SK-N-SH (cell line): Measurements from ENCODE around the gene PCNX2. TPM values are rescaled to one million over a fixed set of nuclear protein-coding genes. Genes with fewer than 3 reads are reported as not detected.
"Not testable (repeated sequence)": the region's sequence is repeated elsewhere in the genome, so short reads cannot be mapped to it uniquely, and the experiment has no call there.

ENCODE experiments used
- CTCF ChIA-PET: fragments of 300-600, 350-600 bp; formaldehyde crosslinking; extraction: SDS; loops from one replicate; lab custom pipeline; 2021; lab: Yijun Ruan, JAX
- POLR2A ChIA-PET: fragments of 350-600 bp; sonication (Branson Sonifier 250); formaldehyde crosslinking; extraction: SDS; loops from one replicate; lab custom pipeline; 2020; ENCODE audit warnings: antibody characterized with exemption, inconsistent platforms; lab: Yijun Ruan, JAX
- DNase-seq: peaks from one replicate; pipeline ENCODE4 v3.0.0; 2012
- H2AFZ ChIP-seq: fragments of 200-600 bp; sonication (generic); 2 replicates; pipeline ENCODE4 v1.8.1; 2016; ENCODE audit warnings: antibody characterized with exemption, mild to moderate bottlenecking, low read depth
- H3F3A ChIP-seq: fragments of 200-600 bp; sonication (generic); replicated peaks from 2 replicates; pipeline ENCODE3; 2016; ENCODE audit warnings: antibody characterized with exemption, mild to moderate bottlenecking; ENCODE audit not compliant: insufficient read depth
- H3K27ac ChIP-seq, 2 experiments: fragments of 200-500 bp in 1 of 2; fragments of 200-600 bp in 1 of 2; sonication (Bioruptor generic) in 1 of 2; sonication (generic), shearing (Covaris generic) in 1 of 2; 2 replicates each; pipeline versions ENCODE4 v1.5.1 to v1.6.1; 2014 to 2016; ENCODE audit warnings: low read depth in 2 of 2, inconsistent platforms in 1 of 2, low read length in 1 of 2, mild to moderate bottlenecking in 1 of 2, mixed read lengths in 1 of 2
- H3K27me3 ChIP-seq: fragments of 200-600 bp; sonication (generic), shearing (Covaris generic); 2 replicates; pipeline ENCODE4 v1.6.1; 2016; ENCODE audit warnings: mixed run types; ENCODE audit not compliant: insufficient read depth
- H3K36me3 ChIP-seq, 2 experiments: fragments of 200-500 bp in 1 of 2; fragments of 200-600 bp in 1 of 2; sonication (Bioruptor generic) in 1 of 2; sonication (generic) in 1 of 2; replicated peaks in 1 of 2; 2 replicates each; pipeline versions ENCODE3 to v1.5.1; 2014 to 2016; ENCODE audit warnings: low read length in 1 of 2, mild to moderate bottlenecking in 1 of 2; ENCODE audit not compliant: insufficient read depth in 2 of 2, control insufficient read depth in 1 of 2
- H3K4me1 ChIP-seq, 2 experiments: fragments of 200-500 bp in 1 of 2; fragments of 200-600 bp in 1 of 2; sonication (Bioruptor generic) in 1 of 2; sonication (generic), shearing (Covaris generic) in 1 of 2; 2 replicates each; pipeline versions ENCODE4 v1.5.1 to v1.6.1; 2014 to 2016; ENCODE audit warnings: low read depth in 1 of 2, low read length in 1 of 2, mixed run types in 1 of 2; ENCODE audit not compliant: insufficient read depth in 2 of 2, control insufficient read depth in 1 of 2
- H3K4me2 ChIP-seq: fragments of 200-600 bp; sonication (generic), shearing (Covaris generic); 2 replicates; pipeline ENCODE4 v1.6.1; 2017; ENCODE audit warnings: mixed run types
- H3K4me3 ChIP-seq, 2 experiments: fragments of 200-500 bp in 1 of 2; fragments of 200-600 bp in 1 of 2; sonication (Bioruptor generic) in 1 of 2; sonication (generic), shearing (Covaris generic) in 1 of 2; 2 replicates each; pipeline versions ENCODE4 v1.5.1 to v1.8.1; 2014 to 2016; ENCODE audit warnings: low read depth in 2 of 2, inconsistent platforms in 1 of 2, low read length in 1 of 2, mild to moderate bottlenecking in 1 of 2, mixed read lengths in 1 of 2, moderate library complexity in 1 of 2
- H3K79me2 ChIP-seq: fragments of 200-600 bp; sonication (generic); 2 replicates; pipeline ENCODE4 v1.8.1; 2017; ENCODE audit warnings: mild to moderate bottlenecking; ENCODE audit not compliant: insufficient read depth
- H3K9ac ChIP-seq: fragments of 200-600 bp; sonication (generic); 2 replicates; pipeline ENCODE4 v1.6.1; 2017; ENCODE audit warnings: mixed run types
- H3K9me2 ChIP-seq: fragments of 200-600 bp; sonication (generic); 2 replicates; pipeline ENCODE4 v1.6.1; 2017; ENCODE audit warnings: mixed run types
- H3K9me3 ChIP-seq: fragments of 200-600 bp; sonication (generic); 2 replicates; pipeline ENCODE4 v1.6.1; 2017; ENCODE audit warnings: mixed run types, mild to moderate bottlenecking, moderate library complexity
- H4K20me1 ChIP-seq: fragments of 200-600 bp; sonication (generic); 2 replicates; pipeline ENCODE4 v1.6.1; 2017; ENCODE audit warnings: mild to moderate bottlenecking, mixed run types; ENCODE audit not compliant: insufficient read depth
- FOXJ3 ChIP-seq: sonication (generic); formaldehyde crosslinking; IDR thresholded peaks from 2 replicates; pipeline ENCODE4 v1.5.1; 2020; ENCODE audit warnings: mild to moderate bottlenecking, missing genetic modification reagents
- JUND ChIP-seq: IDR thresholded peaks from 2 replicates; pipeline ENCODE4 v1.4.0; 2012
- MXI1 ChIP-seq: IDR thresholded peaks from 2 replicates; pipeline ENCODE4 v1.6.1; 2012; ENCODE audit warnings: mild to moderate bottlenecking, low read depth, low read length, improper control_type of control experiment
- WGBS: methylation state at CpG from one replicate; pipeline ENCODE4 v1.1.6; 2017; ENCODE audit warnings: low lambda C conversion rate; 5-methylcytosine and 5-hydroxymethylcytosine counted together
- polyA plus RNA-seq, 3 experiments: library from polyadenylated mRNA; depleted of rRNA; stranded (reverse); fragments of >200 nt; gene quantifications; 2 replicates each; pipeline ENCODE4 v1.2.3, GENCODE V29; 2012
- TF ChIP-seq, protein P1 (sequence below): IDR thresholded peaks from 2 replicates; pipeline ENCODE4 v1.4.0; 2012; ENCODE audit warnings: low read depth
- TF ChIP-seq, protein P2 (sequence below): IDR thresholded peaks from 2 replicates; pipeline ENCODE4 v1.4.0; 2012; ENCODE audit warnings: low read depth, borderline replicate concordance
- TF ChIP-seq, protein P3 (sequence below): fragments of 200-600 bp; sonication (generic); IDR thresholded peaks from 2 replicates; pipeline ENCODE4 v1.6.1; 2017; ENCODE audit warnings: antibody characterized with exemption, mild to moderate bottlenecking, moderate library complexity

The PCNX2 gene
- polyA plus RNA-seq, 1 of the 3 experiments (the other 2 are of a cell fraction), result 10.6 TPM

DNA sequence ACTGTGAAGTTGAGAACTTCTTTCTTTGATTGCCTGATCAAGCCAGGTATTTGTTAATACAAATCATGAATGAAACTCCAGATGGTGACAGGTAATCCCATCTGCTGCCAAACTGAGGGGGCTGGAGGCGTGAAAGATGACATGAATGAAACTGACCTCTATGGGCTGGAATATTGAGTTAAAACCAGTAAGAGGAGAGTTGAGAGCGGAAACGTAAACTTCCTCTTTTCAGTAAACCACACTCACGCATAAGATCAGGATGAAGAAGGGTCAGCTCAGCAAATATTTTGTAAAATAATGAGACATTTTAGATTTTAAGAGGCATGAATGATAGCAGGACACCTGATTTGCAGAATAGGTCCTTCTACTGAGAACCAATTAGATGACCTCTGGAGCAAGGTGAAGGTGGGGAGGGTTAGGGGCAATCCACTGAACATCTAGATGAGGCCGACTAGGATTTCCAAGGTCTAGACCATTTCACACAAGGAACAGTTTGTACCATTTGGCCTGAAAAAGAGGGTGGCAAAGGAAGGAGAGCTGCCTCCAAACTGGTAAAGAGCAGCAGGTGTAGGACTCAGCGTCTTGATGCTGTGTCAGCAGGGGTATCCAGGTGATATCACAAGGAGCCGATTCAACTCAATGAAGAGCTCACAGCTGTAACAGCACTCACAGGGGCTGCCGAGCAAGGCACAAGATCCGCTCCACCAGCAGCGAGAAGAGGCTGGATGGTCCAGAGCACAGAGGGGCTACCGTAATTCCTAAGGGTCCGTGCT, 212.6 kb downstream of the PCNX2 start:
- no peaks in the 10 kb centered on the region for H3F3A ChIP-seq
- peaks cover 0 to 5% of the 10 kb centered on the region in 2 experiments; a peak in 1 of 4 replicates for H3K4me1 ChIP-seq
- no peak overlapping the region for H2AFZ ChIP-seq
- no peaks in the 10 kb centered on the region for H3K9me2 ChIP-seq
- H3K79me2 ChIP-seq, result no peaks in the 10 kb centered on the region
- H4K20me1 ChIP-seq, result no peaks in the 10 kb centered on the region
- H3K36me3 ChIP-seq, result peaks cover 0 to 3% of the 10 kb centered on the region in 2 experiments
- no peak overlapping the region for H3K4me3 ChIP-seq
- CTCF ChIA-PET, result interaction anchor here (0.8 to 0.9 kb wide), 2 partner anchors 12 to 130 kb away, joined by 3 to 4 read pairs; no protein-coding TSS in a partner anchor
- H3K9ac ChIP-seq, result no peak overlapping the region
- POLR2A ChIA-PET, result no interaction called here
- WGBS, result 97% methylated on average over 12 of the region's 12 CpGs
- H3K9me3 ChIP-seq, result no peaks in the 10 kb centered on the region
- H3K27me3 ChIP-seq, result no peaks in the 10 kb centered on the region
- H3K4me2 ChIP-seq, result no peak overlapping the region
- H3K27ac ChIP-seq, result no peak overlapping the region
- TF ChIP-seq, protein P1, sequence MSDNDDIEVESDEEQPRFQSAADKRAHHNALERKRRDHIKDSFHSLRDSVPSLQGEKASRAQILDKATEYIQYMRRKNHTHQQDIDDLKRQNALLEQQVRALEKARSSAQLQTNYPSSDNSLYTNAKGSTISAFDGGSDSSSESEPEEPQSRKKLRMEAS, result no peak
- TF ChIP-seq MXI1, result no peak
- TF ChIP-seq, protein P2, sequence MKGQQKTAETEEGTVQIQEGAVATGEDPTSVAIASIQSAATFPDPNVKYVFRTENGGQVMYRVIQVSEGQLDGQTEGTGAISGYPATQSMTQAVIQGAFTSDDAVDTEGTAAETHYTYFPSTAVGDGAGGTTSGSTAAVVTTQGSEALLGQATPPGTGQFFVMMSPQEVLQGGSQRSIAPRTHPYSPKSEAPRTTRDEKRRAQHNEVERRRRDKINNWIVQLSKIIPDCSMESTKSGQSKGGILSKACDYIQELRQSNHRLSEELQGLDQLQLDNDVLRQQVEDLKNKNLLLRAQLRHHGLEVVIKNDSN, result no peak
- no peak for DNase-seq

DNA sequence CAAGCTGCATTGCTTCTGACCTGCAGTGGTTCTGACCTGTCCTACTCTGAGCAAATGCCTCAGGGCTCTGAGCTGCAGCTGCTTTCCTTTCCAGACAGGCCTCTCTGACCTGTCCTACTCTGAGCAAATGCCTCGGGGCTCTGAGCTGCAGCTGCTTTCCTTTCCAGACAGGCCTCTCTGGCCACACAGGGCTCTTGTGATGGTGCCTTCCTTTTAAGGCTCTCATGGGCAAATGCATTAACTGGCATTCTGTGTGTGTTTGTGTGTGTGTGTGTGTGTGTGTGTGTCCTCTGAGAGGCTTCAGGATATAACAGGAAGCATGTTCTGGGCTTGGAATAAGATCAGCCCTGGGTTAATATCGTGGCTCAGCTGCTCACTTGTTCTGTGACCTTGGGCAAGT, 213.8 kb downstream of the PCNX2 start:
- CTCF ChIA-PET, result interaction anchor here (0.8 to 0.9 kb wide), 3 partner anchors 13 to 129 kb away, joined by 3 to 4 read pairs (median 4); no protein-coding TSS in a partner anchor

DNA sequence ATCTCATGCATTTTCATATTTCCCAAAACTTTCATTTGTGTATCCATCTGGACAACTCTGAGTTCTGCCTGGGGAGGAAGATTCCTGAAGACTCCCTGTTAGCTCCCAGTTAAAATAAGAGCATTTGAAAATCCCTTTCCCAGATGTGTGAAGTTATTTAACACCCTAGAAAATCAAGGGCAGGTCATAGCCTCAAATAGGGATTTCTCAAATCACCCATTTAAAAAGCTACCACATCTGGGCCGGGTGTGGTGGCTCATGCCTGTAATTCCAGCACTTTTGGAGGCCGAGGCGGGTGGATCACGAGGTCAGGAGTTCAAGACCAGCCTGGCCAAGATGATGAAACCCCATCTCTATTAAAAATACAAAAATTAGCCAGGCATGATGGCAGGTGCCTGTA, 214.7 kb downstream of the PCNX2 start:
- H3K27ac ChIP-seq, H3K4me2 ChIP-seq, H4K20me1 ChIP-seq, H2AFZ ChIP-seq, H3F3A ChIP-seq, H3K4me1 ChIP-seq, H3K79me2 ChIP-seq, H3K9me3 ChIP-seq, H3K9me2 ChIP-seq, H3K9ac ChIP-seq, H3K4me3 ChIP-seq, H3K27me3 ChIP-seq, POLR2A ChIA-PET, DNase-seq, CTCF ChIA-PET, H3K36me3 ChIP-seq: not testable (repeated sequence)
- 100% methylated on average over 4 of the region's 4 CpGs for WGBS

More for the DNA sequence above, 213.8 kb downstream of the PCNX2 start:
- no peak overlapping the region for H3K9ac ChIP-seq
- H3K36me3 ChIP-seq, result peaks cover 0 to 3% of the 10 kb centered on the region in 2 experiments
- H3K9me2 ChIP-seq, result no peaks in the 10 kb centered on the region
- POLR2A ChIA-PET, result no interaction called here
- H3K79me2 ChIP-seq, result no peaks in the 10 kb centered on the region
- peak overlapping the region in 1 of 2 experiments; percentile 26; a peak in 1 of 4 replicates for H3K27ac ChIP-seq
- H3K4me1 ChIP-seq, result peaks cover 0 to 5% of the 10 kb centered on the region in 2 experiments; a peak in 1 of 4 replicates
- no peak overlapping the region for H3K4me2 ChIP-seq
- H3F3A ChIP-seq, result no peaks in the 10 kb centered on the region
- H3K27me3 ChIP-seq, result no peaks in the 10 kb centered on the region
- no peak overlapping the region for H3K4me3 ChIP-seq
- WGBS, result 83% methylated on average over 2 of the region's 2 CpGs
- H4K20me1 ChIP-seq, result no peaks in the 10 kb centered on the region
- peak; percentile 5 for DNase-seq
- no peaks in the 10 kb centered on the region for H3K9me3 ChIP-seq
- TF ChIP-seq JUND (no peak), FOXJ3 (CRISPR knock-in tag) (no peak)
- TF ChIP-seq, protein P1, result no peak
- TF ChIP-seq, protein P3, sequence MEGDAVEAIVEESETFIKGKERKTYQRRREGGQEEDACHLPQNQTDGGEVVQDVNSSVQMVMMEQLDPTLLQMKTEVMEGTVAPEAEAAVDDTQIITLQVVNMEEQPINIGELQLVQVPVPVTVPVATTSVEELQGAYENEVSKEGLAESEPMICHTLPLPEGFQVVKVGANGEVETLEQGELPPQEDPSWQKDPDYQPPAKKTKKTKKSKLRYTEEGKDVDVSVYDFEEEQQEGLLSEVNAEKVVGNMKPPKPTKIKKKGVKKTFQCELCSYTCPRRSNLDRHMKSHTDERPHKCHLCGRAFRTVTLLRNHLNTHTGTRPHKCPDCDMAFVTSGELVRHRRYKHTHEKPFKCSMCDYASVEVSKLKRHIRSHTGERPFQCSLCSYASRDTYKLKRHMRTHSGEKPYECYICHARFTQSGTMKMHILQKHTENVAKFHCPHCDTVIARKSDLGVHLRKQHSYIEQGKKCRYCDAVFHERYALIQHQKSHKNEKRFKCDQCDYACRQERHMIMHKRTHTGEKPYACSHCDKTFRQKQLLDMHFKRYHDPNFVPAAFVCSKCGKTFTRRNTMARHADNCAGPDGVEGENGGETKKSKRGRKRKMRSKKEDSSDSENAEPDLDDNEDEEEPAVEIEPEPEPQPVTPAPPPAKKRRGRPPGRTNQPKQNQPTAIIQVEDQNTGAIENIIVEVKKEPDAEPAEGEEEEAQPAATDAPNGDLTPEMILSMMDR, result no peak
- no peak overlapping the region for H2AFZ ChIP-seq
